Transverse colon (tissue), 3 donors: Measurements from ENCODE around the gene GNAT1.

Experiments
- POLR2A ChIP-seq: fragments of 450-650 bp; IDR thresholded peaks from one replicate; pipeline ENCODE4 v1.6.1; 2016; ENCODE audit warnings: antibody characterized with exemption, mild to moderate bottlenecking, moderate library complexity
- TF ChIP-seq, protein P1 (sequence below), 5 experiments: fragments of 200-600 bp in 3 of 5; fragments of 450-650 bp in 2 of 5; sonication (generic) in 3 of 5; IDR thresholded peaks; 1 replicate in 2 of 5; 2 replicates in 3 of 5; pipeline ENCODE4 v1.5.1; 2016 to 2017; ENCODE audit warnings: antibody characterized with exemption in 5 of 5, inconsistent platforms in 3 of 5, mild to moderate bottlenecking in 2 of 5, moderate library complexity in 1 of 5

DNA sequence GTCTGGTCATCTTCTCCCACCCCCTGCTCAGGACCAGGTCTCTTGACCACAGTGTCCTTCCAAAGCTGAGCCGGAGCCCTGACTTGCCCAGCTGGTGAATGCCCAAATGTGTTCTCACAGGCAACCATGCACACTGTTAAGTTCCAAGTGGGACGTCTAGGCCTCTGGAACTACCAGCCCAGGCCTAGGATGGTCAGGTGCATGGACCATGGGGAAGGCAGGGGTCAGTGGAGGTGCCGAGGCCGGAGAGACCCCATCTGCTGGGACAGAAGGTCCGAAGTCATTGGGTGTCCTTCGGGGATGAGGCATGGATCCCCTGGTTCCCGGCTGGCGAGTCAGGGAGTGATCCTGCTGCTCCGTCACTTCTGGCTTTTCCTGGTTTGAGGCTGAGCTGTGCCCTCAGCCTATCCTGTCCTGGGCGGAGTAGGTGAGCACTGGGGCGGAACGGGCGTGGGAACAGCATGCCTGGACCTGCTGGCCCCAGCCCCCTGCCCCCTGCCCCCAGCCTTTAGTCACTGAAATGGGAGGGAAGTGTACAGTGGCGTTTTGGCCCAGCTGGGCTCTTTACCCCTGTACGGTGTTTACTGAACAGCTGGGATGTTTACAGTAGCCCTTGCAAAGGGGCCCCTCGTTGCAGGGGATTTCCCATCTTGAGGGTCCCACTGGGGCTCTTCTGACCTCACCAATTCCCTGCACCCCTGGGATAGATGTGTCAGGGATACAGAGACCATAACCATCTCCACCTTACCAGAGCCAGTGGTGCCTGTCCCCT is 24.2 kb upstream of the GNAT1 start:
- TF ChIP-seq, protein P1, sequence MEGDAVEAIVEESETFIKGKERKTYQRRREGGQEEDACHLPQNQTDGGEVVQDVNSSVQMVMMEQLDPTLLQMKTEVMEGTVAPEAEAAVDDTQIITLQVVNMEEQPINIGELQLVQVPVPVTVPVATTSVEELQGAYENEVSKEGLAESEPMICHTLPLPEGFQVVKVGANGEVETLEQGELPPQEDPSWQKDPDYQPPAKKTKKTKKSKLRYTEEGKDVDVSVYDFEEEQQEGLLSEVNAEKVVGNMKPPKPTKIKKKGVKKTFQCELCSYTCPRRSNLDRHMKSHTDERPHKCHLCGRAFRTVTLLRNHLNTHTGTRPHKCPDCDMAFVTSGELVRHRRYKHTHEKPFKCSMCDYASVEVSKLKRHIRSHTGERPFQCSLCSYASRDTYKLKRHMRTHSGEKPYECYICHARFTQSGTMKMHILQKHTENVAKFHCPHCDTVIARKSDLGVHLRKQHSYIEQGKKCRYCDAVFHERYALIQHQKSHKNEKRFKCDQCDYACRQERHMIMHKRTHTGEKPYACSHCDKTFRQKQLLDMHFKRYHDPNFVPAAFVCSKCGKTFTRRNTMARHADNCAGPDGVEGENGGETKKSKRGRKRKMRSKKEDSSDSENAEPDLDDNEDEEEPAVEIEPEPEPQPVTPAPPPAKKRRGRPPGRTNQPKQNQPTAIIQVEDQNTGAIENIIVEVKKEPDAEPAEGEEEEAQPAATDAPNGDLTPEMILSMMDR (IDR thresholded peaks at IDR 0.05) = no peak
- TF ChIP-seq POLR2A = no peak
